K562 (cell line): ENCODE measurements around the gene SOAT2. TPM values are rescaled to one million over a fixed set of nuclear protein-coding genes. Genes with fewer than 3 reads are reported as not detected.

Experiments
- CLOCK ChIP-seq: fragments of 250-450 bp; sonication (Bioruptor Pico); IDR thresholded peaks from 2 replicates; pipeline ENCODE4 v1.4.0; 2020; ENCODE audit warnings: mild to moderate bottlenecking, moderate library complexity, borderline replicate concordance
- MGA ChIP-seq: fragments of 450-650 bp; IDR thresholded peaks from 2 replicates; pipeline ENCODE4 v1.6.1; 2016; ENCODE audit warnings: mild to moderate bottlenecking, moderate library complexity
- PCBP2 ChIP-seq: fragments of 200-400 bp; formaldehyde crosslinking; IDR thresholded peaks from 2 replicates; pipeline ENCODE4 v1.6.1; 2018; ENCODE audit warnings: low read length, low read depth, mild to moderate bottlenecking, moderate library complexity; ENCODE audit not compliant: poor library complexity, severe bottlenecking
- POLR3A ChIP-seq: IDR thresholded peaks from 2 replicates; pipeline ENCODE4 v1.6.1; 2011; ENCODE audit warnings: borderline replicate concordance, mild to moderate bottlenecking, moderate library complexity; ENCODE audit not compliant: insufficient read length, insufficient read depth; ENCODE audit errors: extremely low read depth
- TAF9B ChIP-seq: fragments of 450-650 bp; IDR thresholded peaks from 2 replicates; pipeline ENCODE4 v1.6.1; 2018; ENCODE audit warnings: mild to moderate bottlenecking; ENCODE audit not compliant: partially characterized antibody
- TSHZ1 ChIP-seq: fragments of 250-450 bp; sonication (Bioruptor Pico); IDR thresholded peaks from 2 replicates; pipeline ENCODE4 v1.4.0; 2020; ENCODE audit warnings: mild to moderate bottlenecking, moderate library complexity
- ZNF224 ChIP-seq: sonication (generic); formaldehyde crosslinking; IDR thresholded peaks from 2 replicates; pipeline ENCODE4 v1.8.0; 2022; ENCODE audit warnings: mild to moderate bottlenecking, missing genetic modification reagents
- ZNF79 ChIP-seq: fragments of 250-450 bp; sonication (Bioruptor Pico); IDR thresholded peaks from 2 replicates; pipeline ENCODE4 v1.4.0; 2020; ENCODE audit warnings: low read depth, mild to moderate bottlenecking, moderate library complexity
- polyA plus RNA-seq, 8 experiments: library from polyadenylated mRNA; depleted of rRNA in 4 of 8; stranded (reverse) in 5 of 8; unstranded in 3 of 8; fragments of >200 nt; fragmentation: Nextera tagmentation in 2 of 8; fragmentation: Illumina TruSeq in 1 of 8; extraction: Ambion mirVana in 2 of 8; extraction: Trizol in 1 of 8; gene quantifications; 2 replicates each; pipeline versions ENCODE4 v1.2.1 to v1.2.3, GENCODE V29; 2011 to 2014; ENCODE audit warnings: inconsistent platforms in 1 of 8, missing spikeins in 1 of 8
- total RNA-seq, 7 experiments: library from RNA; depleted of rRNA in 6 of 7; stranded (reverse); fragments of >200 nt in 6 of 7; fragmentation: Illumina TruSeq in 2 of 7; extraction: Trizol in 2 of 7; gene quantifications; 2 replicates each; pipeline versions ENCODE4 v1.2.1 to v1.2.3, GENCODE V29; 2011 to 2021; ENCODE audit warnings: low replicate concordance in 1 of 7

The SOAT2 gene
- total and polyA plus RNA-seq, 9 of the 15 experiments (the other 6 are each of a cell fraction or from before 2014, with no cell fraction given): 0.04 TPM; not detected in 8

- TF ChIP-seq MGA: no peak
- TF ChIP-seq TAF9B: no peak
- TF ChIP-seq ZNF224: no peak
- no peak for TF ChIP-seq CLOCK
- TF ChIP-seq PCBP2: no peak
- no peak for TF ChIP-seq POLR3A
- no peak for TF ChIP-seq TSHZ1
- TF ChIP-seq ZNF79 (CRISPR knock-in tag): no peak
These were observed 12.8 kb downstream of the SOAT2 start (continued) for GRCh38 chr12:53115891-53116648.
